Skeletal muscle tissue (tissue), 4 donors: ENCODE data around the gene MTUS2. TPM values are rescaled to one million over a fixed set of nuclear protein-coding genes. Genes with fewer than 3 reads are reported as not detected.

Experiments
- H3K27ac ChIP-seq: one replicate; pipeline ENCODE4 v1.7.0; 2013; ENCODE audit warnings: mild to moderate bottlenecking, low read depth, low read length, inconsistent platforms
- H3K27me3 ChIP-seq, 3 donors: one replicate each; pipeline ENCODE4 v1.7.0; 2013; ENCODE audit warnings: low read length in 3 of 3; ENCODE audit not compliant: control insufficient read depth in 3 of 3, insufficient read depth in 3 of 3
- H3K36me3 ChIP-seq, 3 donors: one replicate each; pipeline ENCODE4 v1.7.0; 2013; ENCODE audit warnings: low read length in 3 of 3; ENCODE audit not compliant: control insufficient read depth in 3 of 3, insufficient read depth in 3 of 3
- H3K4me1 ChIP-seq, 3 donors: one replicate each; pipeline ENCODE4 v1.7.0; 2013; ENCODE audit warnings: low read length in 3 of 3, mild to moderate bottlenecking in 3 of 3; ENCODE audit not compliant: control insufficient read depth in 3 of 3, insufficient read depth in 3 of 3
- H3K4me3 ChIP-seq, 3 donors: one replicate each; pipeline ENCODE4 v1.7.0; 2013; ENCODE audit warnings: low read length in 3 of 3
- H3K9ac ChIP-seq, 3 donors: one replicate each; pipeline ENCODE4 v1.7.0; 2013; ENCODE audit warnings: low read length in 3 of 3, mild to moderate bottlenecking in 3 of 3, moderate library complexity in 2 of 3, low read depth in 1 of 3
- H3K9me3 ChIP-seq, 3 donors: one replicate each; pipeline ENCODE4 v1.7.0; 2013; ENCODE audit warnings: low read length in 3 of 3; ENCODE audit not compliant: control insufficient read depth in 3 of 3
- total RNA-seq: library from RNA; depleted of rRNA; stranded (reverse); fragments of >200 nt; gene quantifications from one replicate; pipeline ENCODE4 v1.2.3, GENCODE V29; 2014
- donor health status: Osteomylitis.

The MTUS2 gene
- total RNA-seq, 1 donor from 2014 or later, result 4.2 TPM

- Histone ChIP-seq H3K4me1 (peaks cover 0 to 8% (median 3%) of the 10 kb centered on the region in 3 donors), H3K36me3 (peaks cover 3 to 4% (median 4%) of the 10 kb centered on the region in 3 donors), H3K4me3 (no peak overlapping the region), H3K27me3 (no peaks in the 10 kb centered on the region), H3K9ac (no peak overlapping the region), H3K9me3 (peaks cover 0 to 2% (median 0%) of the 10 kb centered on the region in 3 donors), H3K27ac (peak overlapping the region; percentile 74)
These were observed 703.2 kb downstream of the MTUS2 start for GRCh38 chr13:29523199-29523961.

GRCh38 chr13:29524176-29524575 is 704.0 kb downstream of the MTUS2 start:
- Histone ChIP-seq H3K9ac (no peak overlapping the region), H3K27me3 (no peaks in the 10 kb centered on the region), H3K36me3 (peaks cover 4 to 5% (median 4%) of the 10 kb centered on the region in 3 donors), H3K9me3 (peaks cover 0 to 2% (median 0%) of the 10 kb centered on the region in 3 donors), H3K27ac (peak overlapping the region; percentile 74), H3K4me3 (no peak overlapping the region), H3K4me1 (peaks cover 0 to 8% (median 3%) of the 10 kb centered on the region in 3 donors)

- H3K4me1 ChIP-seq, result peaks cover 0 to 8% (median 3%) of the 10 kb centered on the region in 3 donors
- H3K9me3 ChIP-seq, result peaks cover 0 to 2% (median 0%) of the 10 kb centered on the region in 3 donors
- H3K4me3 ChIP-seq, result no peak overlapping the region
- no peak overlapping the region for H3K9ac ChIP-seq
- no peak overlapping the region for H3K27ac ChIP-seq
- H3K36me3 ChIP-seq, result peaks cover 4 to 8% (median 5%) of the 10 kb centered on the region in 3 donors
- H3K27me3 ChIP-seq, result no peaks in the 10 kb centered on the region
These were observed 704.5 kb downstream of the MTUS2 start for GRCh38 chr13:29524641-29525040.

GRCh38 chr13:29525757-29526156 is 705.6 kb downstream of the MTUS2 start:
- Histone ChIP-seq H3K36me3 (peaks cover 4 to 8% (median 5%) of the 10 kb centered on the region in 3 donors), H3K27ac (no peak overlapping the region), H3K4me1 (peaks cover 0 to 5% (median 3%) of the 10 kb centered on the region in 3 donors), H3K27me3 (no peaks in the 10 kb centered on the region), H3K9me3 (peaks cover 0 to 2% (median 0%) of the 10 kb centered on the region in 3 donors), H3K9ac (no peak overlapping the region), H3K4me3 (no peak overlapping the region)

- Histone ChIP-seq H3K27ac (no peak overlapping the region), H3K36me3 (peaks cover 4 to 8% (median 5%) of the 10 kb centered on the region in 3 donors), H3K27me3 (no peaks in the 10 kb centered on the region), H3K4me1 (peaks cover 0 to 10% (median 2%) of the 10 kb centered on the region in 3 donors), H3K4me3 (no peak overlapping the region), H3K9me3 (peaks cover 0 to 2% (median 0%) of the 10 kb centered on the region in 3 donors), H3K9ac (no peak overlapping the region)
These were observed 706.6 kb downstream of the MTUS2 start for GRCh38 chr13:29526741-29527140.

- no peak overlapping the region for H3K27ac ChIP-seq
- H3K36me3 ChIP-seq, result peaks cover under 1 to 6% (median 5%) of the 10 kb centered on the region in 3 donors
- no peaks in the 10 kb centered on the region for H3K9me3 ChIP-seq
These were observed 707.4 kb downstream of the MTUS2 start for GRCh38 chr13:29527511-29527910.

GRCh38 chr13:29527916-29528315 is 707.8 kb downstream of the MTUS2 start:
- peaks cover 0 to 6% (median 5%) of the 10 kb centered on the region in 3 donors for H3K36me3 ChIP-seq
- H3K9me3 ChIP-seq, result no peaks in the 10 kb centered on the region
- no peak overlapping the region for H3K9ac ChIP-seq

More at GRCh38 chr13:29527511-29527910, 707.4 kb downstream of the MTUS2 start:
- Histone ChIP-seq H3K4me1 (peaks cover 0 to 10% (median 2%) of the 10 kb centered on the region in 3 donors), H3K9ac (no peak overlapping the region), H3K27me3 (no peaks in the 10 kb centered on the region), H3K4me3 (no peak overlapping the region)

GRCh38 chr13:29529754-29530153 is 709.6 kb downstream of the MTUS2 start:
- peaks cover 0 to 14% (median 0%) of the 10 kb centered on the region in 3 donors for H3K4me1 ChIP-seq
- no peak overlapping the region for H3K4me3 ChIP-seq
- no peaks in the 10 kb centered on the region for H3K27me3 ChIP-seq
- no peak overlapping the region for H3K27ac ChIP-seq
- H3K36me3 ChIP-seq, result peaks cover 0 to 6% (median 5%) of the 10 kb centered on the region in 3 donors
- H3K9ac ChIP-seq, result no peak overlapping the region
- no peaks in the 10 kb centered on the region for H3K9me3 ChIP-seq

More at GRCh38 chr13:29527916-29528315, 707.8 kb downstream of the MTUS2 start:
- H3K27me3 ChIP-seq, result no peaks in the 10 kb centered on the region
- peaks cover 0 to 14% (median 2%) of the 10 kb centered on the region in 3 donors for H3K4me1 ChIP-seq
- no peak overlapping the region for H3K27ac ChIP-seq
- H3K4me3 ChIP-seq, result no peak overlapping the region

- H3K9me3 ChIP-seq, result no peaks in the 10 kb centered on the region
- H3K9ac ChIP-seq, result no peak overlapping the region
- peak overlapping the region; percentile 21 for H3K27ac ChIP-seq
- peaks cover 0 to 14% (median 0%) of the 10 kb centered on the region in 3 donors for H3K4me1 ChIP-seq
- H3K27me3 ChIP-seq, result no peaks in the 10 kb centered on the region
- H3K4me3 ChIP-seq, result no peak overlapping the region
- peaks cover 0 to 6% (median 5%) of the 10 kb centered on the region in 3 donors for H3K36me3 ChIP-seq
These were observed 710.8 kb downstream of the MTUS2 start for GRCh38 chr13:29530901-29531300.

- Histone ChIP-seq H3K4me1 (peaks cover 0 to 14% (median 0%) of the 10 kb centered on the region in 3 donors), H3K27ac (peak overlapping the region; percentile 51), H3K9ac (no peak overlapping the region), H3K4me3 (no peak overlapping the region), H3K27me3 (no peaks in the 10 kb centered on the region), H3K9me3 (no peaks in the 10 kb centered on the region), H3K36me3 (peaks cover 0 to 6% (median 5%) of the 10 kb centered on the region in 3 donors)
These were observed 712.0 kb downstream of the MTUS2 start for GRCh38 chr13:29532116-29532515.
